NCI-H2196 (cell line): ENCODE results near the gene MCC.
"Not testable (repeated sequence)": the region's sequence is repeated elsewhere in the genome, so short reads cannot be mapped to it uniquely, and the experiment has no call there.

Experiments used
- DNase-seq: peaks from one replicate; lab custom pipeline; 2025; ENCODE audit not compliant: unreplicated experiment; lab: John Stamatoyannopoulos, UW

Gene MCC

GRCh38 chr5:113089653-113090335 is 398.5 kb downstream of the MCC start:
- DNase-seq: no peak

DNA sequence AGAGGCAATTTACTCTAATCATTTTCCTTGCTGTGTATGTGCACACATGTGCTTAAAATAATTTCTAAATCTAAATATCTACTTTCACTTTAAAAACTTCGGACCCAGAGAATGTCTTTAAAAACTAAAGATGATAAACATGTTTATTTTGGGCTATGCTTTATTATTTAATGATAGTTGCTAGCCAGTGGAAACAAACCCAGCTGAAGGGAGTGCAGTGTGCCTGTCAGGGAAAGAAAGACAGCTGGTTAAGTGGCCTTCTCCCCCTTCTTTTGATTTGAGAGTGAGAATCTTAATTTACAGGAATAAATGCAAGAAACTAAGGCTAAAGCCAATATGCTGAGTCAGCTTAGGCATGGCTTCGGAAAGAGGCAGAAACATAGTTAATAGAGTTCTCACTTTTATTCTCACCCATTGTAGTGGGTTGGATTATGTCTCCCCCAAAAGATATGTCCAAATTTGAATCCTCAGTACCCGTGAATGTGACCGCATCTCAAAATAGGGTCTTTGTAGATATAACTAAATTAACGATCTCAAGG is 400.2 kb downstream of the MCC start:
- no peak for DNase-seq

GRCh38 chr5:113085880-113086409 is 402.3 kb downstream of the MCC start:
- no peak for DNase-seq

DNA sequence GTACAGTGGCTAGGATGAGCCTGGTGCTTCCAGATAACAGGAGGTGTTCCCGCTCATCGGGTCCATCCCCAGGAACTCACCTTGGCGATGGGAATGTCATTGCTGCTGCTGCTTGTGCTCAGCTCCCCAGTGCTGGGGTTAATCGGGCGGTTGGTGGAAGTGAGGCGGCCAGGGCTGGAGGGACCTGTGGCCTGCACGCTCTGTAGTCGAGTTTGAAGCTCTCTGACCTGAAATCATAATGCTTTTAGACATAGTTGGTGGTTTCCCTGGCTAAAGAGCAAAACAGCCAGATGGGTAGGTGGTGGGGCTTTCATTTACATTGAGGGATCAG is 403.2 kb downstream of the MCC start:
- no peak for DNase-seq

GRCh38 chr5:113084402-113085083 is 403.7 kb downstream of the MCC start:
- no peak for DNase-seq

DNA sequence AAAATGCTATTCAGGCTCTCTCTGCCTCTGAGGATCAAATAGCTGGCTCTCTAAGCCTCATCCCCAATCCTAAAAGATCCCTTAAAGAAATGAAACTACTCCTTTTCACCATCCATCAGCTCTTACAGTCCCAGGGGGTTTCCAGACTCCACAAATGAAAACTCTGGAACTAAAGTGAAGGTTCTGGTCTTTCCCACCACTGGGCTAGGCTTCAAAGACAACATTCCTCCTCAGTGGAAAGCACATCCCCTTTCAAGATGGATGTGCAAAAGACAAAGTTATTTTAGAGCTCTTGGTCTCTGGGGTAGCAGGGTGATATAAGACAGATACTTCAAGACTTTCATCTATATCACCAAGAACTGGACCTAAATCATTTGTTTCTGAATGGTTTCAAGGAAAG is 404.8 kb downstream of the MCC start:
- DNase-seq: no peak

DNA sequence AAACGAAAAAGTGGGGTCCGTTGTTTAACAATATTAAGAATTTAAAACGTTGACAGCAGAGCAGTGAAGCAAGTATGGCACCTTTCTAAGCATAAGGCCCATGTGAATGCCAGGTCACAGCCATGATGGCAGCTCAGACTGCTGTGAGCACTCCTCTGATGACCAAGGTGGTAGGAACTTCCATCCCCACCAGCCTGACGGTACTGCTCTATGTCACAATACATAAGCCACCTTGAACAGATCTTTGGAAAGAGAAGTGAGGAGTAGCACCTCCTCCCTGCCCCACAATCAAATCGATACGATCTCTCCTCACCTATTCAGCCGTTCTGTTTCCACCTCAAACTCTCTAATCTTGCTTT is 405.7 kb downstream of the MCC start:
- no peak for DNase-seq

DNA sequence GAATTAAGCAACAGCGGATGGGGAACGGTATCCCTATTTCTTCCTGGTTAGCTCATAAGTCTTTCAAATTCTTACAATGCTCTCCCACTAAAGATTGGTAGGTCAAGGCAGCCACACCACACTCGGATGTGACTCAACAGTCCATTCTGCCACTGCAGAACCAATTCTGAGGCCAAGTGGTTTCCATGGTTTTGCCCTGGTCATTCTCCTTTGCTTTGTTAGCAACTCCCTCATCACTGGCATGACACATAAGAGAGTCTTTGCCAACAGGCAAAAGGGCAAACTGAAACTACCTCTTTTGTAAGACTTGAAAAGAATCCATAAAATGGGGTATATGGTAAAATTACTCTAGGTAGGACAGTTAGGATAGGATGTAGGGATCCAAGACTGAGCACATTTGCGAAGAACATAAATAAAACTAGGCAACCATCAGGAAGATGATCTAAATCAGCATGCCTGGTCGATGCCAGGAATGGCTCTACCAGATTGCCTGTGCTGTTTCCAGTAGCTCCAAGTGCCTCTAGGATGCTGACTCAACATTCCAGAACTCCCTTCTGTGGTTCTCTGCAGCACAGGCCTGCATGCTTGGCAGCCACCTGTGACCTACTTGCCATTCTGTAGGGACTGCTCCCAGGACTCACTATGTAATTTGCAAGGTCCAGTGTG is 406.2 kb downstream of the MCC start:
- DNase-seq: no peak

- no peak for DNase-seq
These were observed 407.0 kb downstream of the MCC start for GRCh38 chr5:113081091-113081839.

DNA sequence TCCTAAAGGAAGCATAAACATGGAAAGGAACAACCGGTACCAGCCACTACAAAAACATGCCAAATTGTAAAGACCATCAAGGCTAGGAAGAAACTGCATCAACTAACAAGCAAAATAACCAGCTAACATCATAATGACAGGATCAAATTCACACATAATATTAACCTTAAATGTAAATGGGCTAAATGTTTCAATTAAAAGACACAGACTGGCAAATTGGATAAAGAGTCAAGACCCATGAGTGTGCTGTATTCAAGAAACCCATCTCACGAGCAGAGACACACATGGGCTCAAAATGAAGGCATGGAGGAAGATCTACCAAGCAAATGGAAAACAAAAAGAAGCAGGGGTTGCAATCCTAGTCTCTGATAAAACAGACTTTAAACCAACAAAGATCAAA is 411.6 kb downstream of the MCC start:
- DNase-seq: not testable (repeated sequence)

DNA sequence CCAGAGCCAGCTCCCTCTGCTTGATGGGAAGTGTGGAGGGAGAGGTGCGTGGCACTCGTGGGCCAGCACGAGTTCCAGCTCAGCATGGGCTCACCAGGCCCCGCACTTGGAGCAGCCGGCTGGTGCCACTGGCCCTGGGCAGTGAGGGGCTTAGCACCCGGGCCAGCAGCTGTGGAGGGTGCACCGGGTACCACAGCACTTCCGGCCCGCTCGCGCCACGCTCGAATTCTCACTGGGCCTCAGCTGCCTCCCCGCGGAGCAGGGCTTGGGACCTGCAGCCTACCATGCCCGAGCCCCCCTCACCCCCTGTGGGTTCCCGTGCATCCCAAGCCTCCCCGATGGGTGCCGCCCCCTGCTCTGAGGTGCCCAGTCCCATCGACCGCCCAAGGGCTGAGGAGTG is 413.2 kb downstream of the MCC start:
- no peak for DNase-seq

DNA sequence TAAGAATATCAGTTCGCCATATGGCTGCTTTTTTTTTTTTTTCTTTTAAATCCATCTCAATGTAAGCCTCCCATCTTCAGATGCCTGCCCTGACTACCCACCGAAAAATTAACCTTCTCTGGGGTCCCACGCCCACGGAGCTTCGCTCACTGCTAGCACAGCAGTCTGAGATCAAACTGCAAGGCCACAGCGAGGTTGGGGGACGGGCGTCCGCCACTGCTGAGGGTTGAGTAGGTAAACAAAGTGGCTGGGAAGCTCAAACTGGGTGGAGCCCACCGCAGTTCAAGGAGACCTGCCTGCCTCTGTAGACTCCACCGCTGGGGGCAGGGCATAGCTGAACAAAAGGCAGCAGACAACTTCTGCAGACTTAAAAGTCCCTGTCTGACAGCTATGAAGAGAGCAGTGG is 414.6 kb downstream of the MCC start:
- not testable (repeated sequence) for DNase-seq

DNA sequence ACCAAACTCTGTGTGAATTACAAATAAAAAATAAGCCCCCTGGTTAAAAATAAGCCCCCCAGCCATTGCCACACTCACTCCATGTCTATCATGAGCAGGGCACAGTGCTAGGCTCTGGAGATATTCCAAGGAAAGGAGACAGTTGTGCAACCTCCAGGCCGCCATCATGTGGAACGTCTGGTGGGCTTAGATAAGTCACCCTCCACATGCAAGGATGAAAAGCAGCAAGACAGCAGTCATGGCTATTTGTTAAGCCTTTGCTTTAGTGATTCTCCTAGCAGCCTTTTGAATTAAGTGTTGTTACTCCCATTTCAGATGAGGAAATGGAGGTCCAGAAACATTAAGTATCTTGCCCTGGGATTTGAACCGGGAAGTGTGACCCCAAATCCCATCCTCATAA is 416.9 kb downstream of the MCC start:
- no peak for DNase-seq

DNA sequence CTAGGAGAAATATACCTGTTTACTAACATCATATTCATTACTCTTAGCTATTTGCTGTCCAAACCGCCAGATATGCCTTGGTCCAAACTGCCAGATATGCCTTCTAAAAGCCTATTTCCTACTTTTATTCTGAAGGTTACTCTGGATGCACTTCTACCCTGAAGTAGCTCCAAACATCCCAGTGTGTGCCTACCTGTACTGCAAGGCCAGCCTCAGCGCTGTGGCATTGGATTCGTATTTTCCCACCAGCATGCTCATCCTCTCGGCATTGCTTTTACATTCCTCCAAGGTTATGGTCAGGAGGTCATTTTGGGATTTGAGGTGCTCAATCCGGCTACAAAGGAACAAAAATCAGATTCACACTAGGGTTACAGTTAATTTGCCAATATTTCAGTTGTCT is 417.4 kb downstream of the MCC start:
- no peak for DNase-seq

DNA sequence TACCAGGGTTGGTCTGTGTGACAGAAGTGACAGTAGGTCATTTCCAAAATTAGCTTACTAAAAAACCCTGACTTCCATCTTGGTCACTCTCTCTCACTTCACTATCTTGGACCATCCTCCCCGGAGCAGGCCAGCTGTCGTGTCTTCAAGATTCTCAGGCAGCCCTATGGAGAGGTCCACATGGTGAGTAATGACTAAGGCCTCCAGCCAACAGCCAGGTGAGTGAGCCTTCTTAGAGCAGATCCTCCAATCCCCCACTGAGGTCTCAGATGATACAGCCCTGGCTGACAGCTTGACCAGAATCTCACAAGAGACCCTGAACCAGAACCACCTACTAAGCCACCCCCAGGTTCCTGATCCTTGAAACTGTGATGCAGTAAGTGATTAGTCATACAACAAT is 419.7 kb downstream of the MCC start:
- DNase-seq: no peak

GRCh38 chr5:113067635-113068344 is 420.5 kb downstream of the MCC start:
- DNase-seq: no peak

- no peak for DNase-seq
These were observed 422.6 kb downstream of the MCC start for GRCh38 chr5:113065626-113066025.

GRCh38 chr5:113064806-113065205 is 423.4 kb downstream of the MCC start:
- no peak for DNase-seq

DNA sequence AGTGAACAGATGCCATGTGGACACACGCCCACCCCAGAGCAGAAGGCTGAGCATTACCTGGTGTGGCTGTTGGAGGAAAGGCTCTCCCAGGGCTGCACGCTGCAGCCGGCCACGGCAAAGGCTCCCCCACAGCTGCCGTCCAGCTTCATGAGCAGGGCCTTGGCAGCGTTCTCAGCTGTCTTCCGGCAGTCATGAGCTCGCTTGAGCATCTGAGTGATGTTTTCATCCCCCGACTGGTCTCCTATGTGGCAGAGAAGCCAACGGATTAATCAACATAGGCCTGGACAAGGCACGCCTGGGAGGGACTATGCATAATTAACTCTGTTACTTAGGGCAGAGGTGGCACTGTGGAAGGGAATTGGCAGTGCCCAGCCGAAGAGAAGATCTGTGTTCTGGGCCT is 424.3 kb downstream of the MCC start:
- DNase-seq: no peak

DNA sequence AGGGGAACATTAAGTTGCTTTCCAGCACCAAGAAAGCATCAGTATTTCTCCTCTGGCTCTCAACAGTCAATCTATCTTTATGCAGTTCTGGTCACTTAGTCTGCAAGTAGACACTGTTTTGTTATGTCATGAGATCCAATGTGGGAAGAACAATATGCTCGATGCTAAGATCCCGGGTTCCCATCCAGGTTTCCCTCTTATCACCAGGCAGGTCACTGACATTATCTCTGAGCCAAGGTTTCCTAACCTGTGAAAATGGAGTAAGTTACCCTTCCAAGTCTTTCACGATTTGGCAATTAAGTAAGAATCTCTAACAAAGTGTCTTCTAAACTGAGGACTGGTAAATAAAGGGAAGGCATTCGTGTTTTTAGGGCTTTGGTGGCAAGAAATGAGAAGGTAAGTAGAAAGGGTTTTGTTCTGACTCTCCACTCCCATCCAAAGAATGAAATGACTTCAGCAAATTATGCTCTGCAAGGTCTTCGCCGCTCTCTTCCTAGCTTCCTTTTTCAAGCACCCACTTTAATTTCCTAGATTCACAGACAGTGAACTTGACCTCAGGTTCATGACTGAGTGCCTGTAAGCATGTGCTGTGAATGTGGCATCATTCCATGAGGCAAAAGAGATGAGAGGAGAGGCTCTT is 425.3 kb downstream of the MCC start:
- no peak for DNase-seq
